ENCODE data around the gene DIP2A.

DNA sequence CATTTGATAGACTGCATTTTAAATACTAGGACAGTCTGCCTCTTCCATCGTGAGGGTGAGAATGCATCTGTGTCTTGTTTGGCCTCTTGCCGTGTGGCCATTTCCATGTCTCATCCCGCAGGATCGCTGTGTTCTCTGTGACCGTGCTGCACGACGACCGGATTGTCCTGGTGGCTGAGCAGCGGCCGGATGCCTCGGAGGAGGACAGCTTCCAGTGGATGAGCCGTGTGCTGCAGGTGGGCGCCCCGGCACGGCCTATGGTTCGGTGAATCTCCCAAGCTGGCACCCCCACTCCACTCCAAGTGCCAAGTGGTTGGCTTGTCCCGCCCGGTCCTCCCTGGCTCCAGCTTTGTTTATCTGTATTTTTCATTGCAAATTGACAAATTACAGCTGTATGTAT, 91.0 kb downstream of the DIP2A start:
- TF ChIP-seq POLR2A (IDR thresholded peaks at IDR 0.05), result no peak
- TF ChIP-seq, protein P1, sequence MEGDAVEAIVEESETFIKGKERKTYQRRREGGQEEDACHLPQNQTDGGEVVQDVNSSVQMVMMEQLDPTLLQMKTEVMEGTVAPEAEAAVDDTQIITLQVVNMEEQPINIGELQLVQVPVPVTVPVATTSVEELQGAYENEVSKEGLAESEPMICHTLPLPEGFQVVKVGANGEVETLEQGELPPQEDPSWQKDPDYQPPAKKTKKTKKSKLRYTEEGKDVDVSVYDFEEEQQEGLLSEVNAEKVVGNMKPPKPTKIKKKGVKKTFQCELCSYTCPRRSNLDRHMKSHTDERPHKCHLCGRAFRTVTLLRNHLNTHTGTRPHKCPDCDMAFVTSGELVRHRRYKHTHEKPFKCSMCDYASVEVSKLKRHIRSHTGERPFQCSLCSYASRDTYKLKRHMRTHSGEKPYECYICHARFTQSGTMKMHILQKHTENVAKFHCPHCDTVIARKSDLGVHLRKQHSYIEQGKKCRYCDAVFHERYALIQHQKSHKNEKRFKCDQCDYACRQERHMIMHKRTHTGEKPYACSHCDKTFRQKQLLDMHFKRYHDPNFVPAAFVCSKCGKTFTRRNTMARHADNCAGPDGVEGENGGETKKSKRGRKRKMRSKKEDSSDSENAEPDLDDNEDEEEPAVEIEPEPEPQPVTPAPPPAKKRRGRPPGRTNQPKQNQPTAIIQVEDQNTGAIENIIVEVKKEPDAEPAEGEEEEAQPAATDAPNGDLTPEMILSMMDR (IDR thresholded peaks at IDR 0.05), result no peak
- TF ChIP-seq EP300 (IDR thresholded peaks at IDR 0.05), result no peak

Data from ovary (tissue), 3 donors.